SH-SY5Y (cell line): ENCODE measurements around the gene IFIH1.

Experiments used
- GATA2 ChIP-seq: IDR thresholded peaks from 2 replicates; pipeline ENCODE4 v1.6.1; 2011; ENCODE audit warnings: mild to moderate bottlenecking, low read depth, low read length
- GATA3 ChIP-seq: IDR thresholded peaks from 2 replicates; pipeline ENCODE4 v1.6.1; 2011; ENCODE audit warnings: low read depth, mild to moderate bottlenecking, low read length, moderate library complexity

GRCh38 chr2:162291748-162292147 is 26.7 kb downstream of the IFIH1 start:
- TF ChIP-seq GATA2 (no peak), GATA3 (no peak)
